Measurements from ENCODE around the gene STIM1. TPM values are rescaled to one million over a fixed set of nuclear protein-coding genes. Genes with fewer than 3 reads are reported as not detected.
A peak's percentile ranks its signal among the peaks of the same experiment; 100 is the strongest.
"Not testable (repeated sequence)": the region's sequence is repeated elsewhere in the genome, so short reads cannot be mapped to it uniquely, and the experiment has no call there.

STIM1 gene
- polyA plus RNA-seq, 2 donors, result 29.5 to 42.7 TPM

- Histone ChIP-seq H3K4me3 (ENCODE audit: low read depth in 1 of 2, low read length in 2 of 2) (no peak overlapping the region), H3K27me3 (ENCODE audit: control insufficient read depth in 1 of 2, insufficient read depth in 2 of 2, low read length in 2 of 2) (no peaks in the 10 kb centered on the region), H3K36me3 (ENCODE audit: control insufficient read depth in 2 of 2, insufficient read depth in 2 of 2, low read length in 1 of 2) (no peaks in the 10 kb centered on the region), H3K9me3 (ENCODE audit: control insufficient read depth in 2 of 2, insufficient read depth in 1 of 2, low read depth in 1 of 2, low read length in 1 of 2) (no peaks in the 10 kb centered on the region), H3K27ac (ENCODE audit: low read depth in 2 of 2, low read length in 1 of 2) (no peak overlapping the region), H3K4me1 (ENCODE audit: control insufficient read depth in 2 of 2, insufficient read depth in 2 of 2, low read length in 1 of 2) (no peaks in the 10 kb centered on the region)
- 97 to 98% methylated on average over 2 of the region's 2 CpGs for WGBS, 2 donors
Observed at GRCh38 chr11:3890014-3890413, 34.5 kb downstream of the STIM1 start.

DNA sequence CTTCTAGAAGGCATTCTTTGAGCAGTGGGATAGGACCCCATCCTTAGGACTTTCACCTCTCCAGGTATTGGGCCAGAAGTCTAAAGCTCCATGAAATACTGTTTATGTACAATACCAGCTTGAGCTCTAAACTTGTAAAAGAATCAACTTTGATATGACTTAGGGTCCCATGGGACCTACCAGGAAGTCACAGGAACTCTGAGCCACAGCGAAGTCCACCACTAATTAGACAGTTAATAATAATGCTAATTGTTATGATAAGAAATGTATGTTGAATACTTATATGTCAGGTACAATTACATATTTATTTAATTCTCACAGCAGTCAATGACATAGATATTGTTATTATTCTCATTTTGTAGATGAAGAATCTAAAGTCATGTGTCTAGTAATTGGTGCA is 35.3 kb downstream of the STIM1 start:
- Histone ChIP-seq H3K27me3 (ENCODE audit: control insufficient read depth in 1 of 2, insufficient read depth in 2 of 2, low read length in 2 of 2) (no peaks in the 10 kb centered on the region), H3K4me1 (ENCODE audit: control insufficient read depth in 2 of 2, insufficient read depth in 2 of 2, low read length in 1 of 2) (no peaks in the 10 kb centered on the region), H3K9me3 (ENCODE audit: control insufficient read depth in 2 of 2, insufficient read depth in 1 of 2, low read depth in 1 of 2, low read length in 1 of 2) (no peaks in the 10 kb centered on the region), H3K4me3 (ENCODE audit: low read depth in 1 of 2, low read length in 2 of 2) (no peak overlapping the region), H3K36me3 (ENCODE audit: control insufficient read depth in 2 of 2, insufficient read depth in 2 of 2, low read length in 1 of 2) (no peaks in the 10 kb centered on the region), H3K27ac (ENCODE audit: low read depth in 2 of 2, low read length in 1 of 2) (no peak overlapping the region)
- 85 to 90% methylated on average over 1 of the region's 1 CpG for WGBS, 2 donors

GRCh38 chr11:3891751-3892150 is 36.3 kb downstream of the STIM1 start:
- no peaks in the 10 kb centered on the region for H3K36me3 ChIP-seq (ENCODE audit: control insufficient read depth in 2 of 2, insufficient read depth in 2 of 2, low read length in 1 of 2)
- no peak overlapping the region for H3K27ac ChIP-seq (ENCODE audit: low read depth in 2 of 2, low read length in 1 of 2)
- no peaks in the 10 kb centered on the region for H3K27me3 ChIP-seq (ENCODE audit: control insufficient read depth in 1 of 2, insufficient read depth in 2 of 2, low read length in 2 of 2)
- no peaks in the 10 kb centered on the region for H3K4me1 ChIP-seq (ENCODE audit: control insufficient read depth in 2 of 2, insufficient read depth in 2 of 2, low read length in 1 of 2)
- no peak overlapping the region for H3K4me3 ChIP-seq (ENCODE audit: low read depth in 1 of 2, low read length in 2 of 2)
- 99 to 100% methylated on average over 1 of the region's 1 CpG for WGBS, 2 donors
- no peaks in the 10 kb centered on the region for H3K9me3 ChIP-seq (ENCODE audit: control insufficient read depth in 2 of 2, insufficient read depth in 1 of 2, low read depth in 1 of 2, low read length in 1 of 2)

GRCh38 chr11:3892156-3892555 is 36.7 kb downstream of the STIM1 start:
- Histone ChIP-seq H3K27ac (ENCODE audit: low read depth in 2 of 2, low read length in 1 of 2) (no peak overlapping the region), H3K27me3 (ENCODE audit: control insufficient read depth in 1 of 2, insufficient read depth in 2 of 2, low read length in 2 of 2) (no peaks in the 10 kb centered on the region), H3K4me1 (ENCODE audit: control insufficient read depth in 2 of 2, insufficient read depth in 2 of 2, low read length in 1 of 2) (no peaks in the 10 kb centered on the region), H3K9me3 (ENCODE audit: control insufficient read depth in 2 of 2, insufficient read depth in 1 of 2, low read depth in 1 of 2, low read length in 1 of 2) (no peaks in the 10 kb centered on the region), H3K4me3 (ENCODE audit: low read depth in 1 of 2, low read length in 2 of 2) (no peak overlapping the region), H3K36me3 (ENCODE audit: control insufficient read depth in 2 of 2, insufficient read depth in 2 of 2, low read length in 1 of 2) (no peaks in the 10 kb centered on the region)
- 96 to 99% methylated on average over 2 of the region's 2 CpGs for WGBS, 2 donors

GRCh38 chr11:3893311-3893710 is 37.8 kb downstream of the STIM1 start:
- Histone ChIP-seq H3K4me1 (ENCODE audit: control insufficient read depth in 2 of 2, insufficient read depth in 2 of 2, low read length in 1 of 2) (no peaks in the 10 kb centered on the region), H3K36me3 (ENCODE audit: control insufficient read depth in 2 of 2, insufficient read depth in 2 of 2, low read length in 1 of 2) (no peaks in the 10 kb centered on the region), H3K27me3 (ENCODE audit: control insufficient read depth in 1 of 2, insufficient read depth in 2 of 2, low read length in 2 of 2) (no peaks in the 10 kb centered on the region), H3K27ac (ENCODE audit: low read depth in 2 of 2, low read length in 1 of 2) (no peak overlapping the region), H3K9me3 (ENCODE audit: control insufficient read depth in 2 of 2, insufficient read depth in 1 of 2, low read depth in 1 of 2, low read length in 1 of 2) (no peaks in the 10 kb centered on the region), H3K4me3 (ENCODE audit: low read depth in 1 of 2, low read length in 2 of 2) (no peak overlapping the region)
- 86 to 90% methylated on average over 2 of the region's 2 CpGs for WGBS, 2 donors

DNA sequence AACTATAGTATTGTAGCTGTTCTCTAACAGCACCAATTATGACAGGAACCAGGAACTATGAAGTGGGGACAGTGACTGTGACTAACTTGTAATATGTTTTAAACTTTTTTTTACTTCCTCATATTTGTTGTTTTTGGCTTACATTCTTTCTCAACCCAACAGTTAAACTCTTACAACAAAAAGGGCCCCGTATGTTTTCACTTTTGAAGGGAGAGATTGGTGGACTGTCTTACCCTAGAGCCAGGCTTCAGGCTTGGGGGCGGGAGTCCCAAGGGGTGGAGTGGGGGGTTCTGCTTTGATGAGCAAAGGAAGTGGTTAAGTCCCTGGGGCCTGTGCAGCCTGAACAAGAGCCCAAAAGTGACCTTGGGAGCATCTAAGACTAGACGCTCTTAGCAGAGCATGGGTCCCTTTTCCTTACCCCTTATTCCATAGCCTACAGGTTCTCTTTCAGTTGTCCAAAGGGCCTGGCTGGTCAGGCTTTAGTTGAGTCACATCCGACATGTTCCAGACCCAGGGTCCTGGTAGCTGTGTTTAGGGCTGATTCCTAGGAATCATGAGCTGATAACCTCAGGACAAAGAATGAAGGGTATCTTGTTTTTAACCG is 38.8 kb downstream of the STIM1 start:
- peak overlapping the region; percentile 26 to 75 for H3K27ac ChIP-seq (ENCODE audit: low read depth in 2 of 2, low read length in 1 of 2)
- WGBS, 2 donors, result 69 to 80% methylated on average over 5 of the region's 5 CpGs
- H3K36me3 ChIP-seq (ENCODE audit: control insufficient read depth in 2 of 2, insufficient read depth in 2 of 2, low read length in 1 of 2), result no peaks in the 10 kb centered on the region

DNA sequence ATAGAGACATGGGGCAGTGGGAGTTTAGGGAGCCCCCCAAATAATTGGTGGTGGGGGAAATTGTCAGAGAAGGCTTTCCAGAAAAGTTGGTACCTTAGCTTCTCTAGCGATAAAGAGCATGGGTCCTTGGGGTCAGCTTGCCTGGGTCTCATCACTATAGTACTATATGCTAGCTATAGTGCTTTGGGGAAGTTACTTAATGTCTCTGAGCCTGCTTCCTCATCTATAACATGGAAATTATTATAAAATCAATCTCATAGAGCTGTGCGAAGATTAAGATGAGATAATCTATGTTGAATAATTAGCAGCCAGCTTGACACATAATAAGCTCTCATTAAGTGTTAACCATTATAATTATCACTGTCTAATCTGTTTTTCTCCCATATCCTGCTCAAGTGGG is 41.2 kb downstream of the STIM1 start:
- Histone ChIP-seq H3K4me3 (ENCODE audit: low read depth in 1 of 2, low read length in 2 of 2) (no peak overlapping the region), H3K4me1 (ENCODE audit: control insufficient read depth in 2 of 2, insufficient read depth in 2 of 2, low read length in 1 of 2) (no peaks in the 10 kb centered on the region), H3K27me3 (ENCODE audit: control insufficient read depth in 1 of 2, insufficient read depth in 2 of 2, low read length in 2 of 2) (no peaks in the 10 kb centered on the region), H3K9me3 (ENCODE audit: control insufficient read depth in 2 of 2, insufficient read depth in 1 of 2, low read depth in 1 of 2, low read length in 1 of 2) (no peaks in the 10 kb centered on the region), H3K27ac (ENCODE audit: low read depth in 2 of 2, low read length in 1 of 2) (no peak overlapping the region), H3K36me3 (ENCODE audit: control insufficient read depth in 2 of 2, insufficient read depth in 2 of 2, low read length in 1 of 2) (no peaks in the 10 kb centered on the region)
- WGBS, 2 donors, result 88 to 97% methylated on average over 2 of the region's 2 CpGs

More for the DNA sequence above, 38.8 kb downstream of the STIM1 start:
- Histone ChIP-seq H3K4me3 (ENCODE audit: low read depth in 1 of 2, low read length in 2 of 2) (no peak overlapping the region), H3K4me1 (ENCODE audit: control insufficient read depth in 2 of 2, insufficient read depth in 2 of 2, low read length in 1 of 2) (no peaks in the 10 kb centered on the region), H3K27me3 (ENCODE audit: control insufficient read depth in 1 of 2, insufficient read depth in 2 of 2, low read length in 2 of 2) (no peaks in the 10 kb centered on the region), H3K9me3 (ENCODE audit: control insufficient read depth in 2 of 2, insufficient read depth in 1 of 2, low read depth in 1 of 2, low read length in 1 of 2) (no peaks in the 10 kb centered on the region)

DNA sequence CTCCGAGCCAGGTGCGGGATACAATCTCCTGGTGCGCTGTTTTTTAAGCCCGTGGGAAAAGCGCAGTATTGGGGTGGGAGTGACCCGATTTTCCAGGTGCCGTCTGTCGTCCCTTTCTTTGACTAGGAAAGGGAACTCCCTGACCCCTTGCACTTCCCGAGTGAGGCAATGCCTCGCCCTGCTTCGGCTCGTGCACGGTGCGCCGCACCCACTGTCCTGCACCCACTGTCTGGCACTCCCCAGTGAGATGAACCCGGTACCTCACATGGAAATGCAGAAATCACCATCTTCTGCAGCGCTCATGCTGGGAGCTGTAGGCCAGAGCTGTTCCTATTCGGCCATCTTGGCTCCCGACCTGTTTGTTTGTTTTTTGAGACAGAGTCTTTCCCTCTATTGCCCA is 44.8 kb downstream of the STIM1 start:
- not testable (repeated sequence) for H3K4me1 ChIP-seq (ENCODE audit: control insufficient read depth in 2 of 2, insufficient read depth in 2 of 2, low read length in 1 of 2); H3K36me3 ChIP-seq (ENCODE audit: control insufficient read depth in 2 of 2, insufficient read depth in 2 of 2, low read length in 1 of 2); H3K27ac ChIP-seq (ENCODE audit: low read depth in 2 of 2, low read length in 1 of 2); H3K9me3 ChIP-seq (ENCODE audit: control insufficient read depth in 2 of 2, insufficient read depth in 1 of 2, low read depth in 1 of 2, low read length in 1 of 2); H3K27me3 ChIP-seq (ENCODE audit: control insufficient read depth in 1 of 2, insufficient read depth in 2 of 2, low read length in 2 of 2); H3K4me3 ChIP-seq (ENCODE audit: low read depth in 1 of 2, low read length in 2 of 2)
- 93 to 95% methylated on average over 19 of the region's 19 CpGs for WGBS, 2 donors

GRCh38 chr11:3901249-3902025 is 46.0 kb downstream of the STIM1 start:
- 88 to 90% methylated on average over 6 of the region's 6 CpGs for WGBS, 2 donors
- Histone ChIP-seq H3K9me3 (ENCODE audit: control insufficient read depth in 2 of 2, insufficient read depth in 1 of 2, low read depth in 1 of 2, low read length in 1 of 2) (no peaks in the 10 kb centered on the region), H3K27ac (ENCODE audit: low read depth in 2 of 2, low read length in 1 of 2) (no peak overlapping the region), H3K4me3 (ENCODE audit: low read depth in 1 of 2, low read length in 2 of 2) (no peak overlapping the region), H3K27me3 (ENCODE audit: control insufficient read depth in 1 of 2, insufficient read depth in 2 of 2, low read length in 2 of 2) (no peaks in the 10 kb centered on the region), H3K4me1 (ENCODE audit: control insufficient read depth in 2 of 2, insufficient read depth in 2 of 2, low read length in 1 of 2) (peaks cover 5 to 8% of the 10 kb centered on the region in 2 donors), H3K36me3 (ENCODE audit: control insufficient read depth in 2 of 2, insufficient read depth in 2 of 2, low read length in 1 of 2) (no peaks in the 10 kb centered on the region)

- peaks cover 5 to 8% of the 10 kb centered on the region in 2 donors for H3K4me1 ChIP-seq (ENCODE audit: control insufficient read depth in 2 of 2, insufficient read depth in 2 of 2, low read length in 1 of 2)
- no peak overlapping the region for H3K27ac ChIP-seq (ENCODE audit: low read depth in 2 of 2, low read length in 1 of 2)
- H3K36me3 ChIP-seq (ENCODE audit: control insufficient read depth in 2 of 2, insufficient read depth in 2 of 2, low read length in 1 of 2), result no peaks in the 10 kb centered on the region
- WGBS, 2 donors, result 60 to 67% methylated on average over 7 of the region's 7 CpGs
- no peaks in the 10 kb centered on the region for H3K27me3 ChIP-seq (ENCODE audit: control insufficient read depth in 1 of 2, insufficient read depth in 2 of 2, low read length in 2 of 2)
- no peaks in the 10 kb centered on the region for H3K9me3 ChIP-seq (ENCODE audit: control insufficient read depth in 2 of 2, insufficient read depth in 1 of 2, low read depth in 1 of 2, low read length in 1 of 2)
- no peak overlapping the region for H3K4me3 ChIP-seq (ENCODE audit: low read depth in 1 of 2, low read length in 2 of 2)
Observed at GRCh38 chr11:3902441-3902840, 47.0 kb downstream of the STIM1 start.
